ENCODE measurements around the gene CARM1. TPM values are rescaled to one million over a fixed set of nuclear protein-coding genes. Genes with fewer than 3 reads are reported as not detected.

The CARM1 gene
- polyA plus RNA-seq, 1 donor from 2014 or later, result 22.3 TPM

GRCh38 chr19:10895363-10895762 lies 24.0 kb downstream of the CARM1 start:
- Histone ChIP-seq H3K36me3 (ENCODE audit: insufficient read depth, low read length) (no peaks in the 10 kb centered on the region), H3K9me3 (ENCODE audit: low read length) (no peaks in the 10 kb centered on the region), H4K20me1 (ENCODE audit: insufficient read depth) (no peaks in the 10 kb centered on the region), H3K9ac (ENCODE audit: low read length) (no peak overlapping the region), H3K4me3 (ENCODE audit: low read length) (no peak overlapping the region), H3K4me2 (ENCODE audit: low read length) (no peak overlapping the region), H3K9me2 (ENCODE audit: insufficient read depth, low read length) (no peaks in the 10 kb centered on the region), H3K27ac (ENCODE audit: low read length) (no peak overlapping the region), H3F3A (ENCODE audit: insufficient read depth, low read length, poor library complexity, severe bottlenecking) (no peaks in the 10 kb centered on the region), H2AFZ (ENCODE audit: low read depth, low read length) (no peak overlapping the region), H3K79me2 (replicated peaks; ENCODE audit: insufficient read depth, low read length) (peaks cover 21% of the 10 kb centered on the region), H3K27me3 (ENCODE audit: insufficient read depth, low read depth, low read length) (no peaks in the 10 kb centered on the region)
- TF ChIP-seq EZH2 (IDR thresholded peaks at IDR 0.05; ENCODE audit: borderline replicate concordance, insufficient read depth, low read length, poor library complexity, severe bottlenecking) (no peak), SMC3 (conservative IDR thresholded peaks at IDR 0.05; ENCODE audit: poor library complexity) (no peak), MXI1 (conservative IDR thresholded peaks at IDR 0.05; ENCODE audit: poor library complexity, severe bottlenecking) (no peak), RAD21 (conservative IDR thresholded peaks at IDR 0.05) (no peak), REST (IDR thresholded peaks at IDR 0.05; ENCODE audit: borderline replicate concordance) (no peak), EP300 (conservative IDR thresholded peaks at IDR 0.05; ENCODE audit: poor library complexity, severe bottlenecking) (no peak), CTCF (IDR thresholded peaks at IDR 0.05; ENCODE audit: poor library complexity, severe bottlenecking) (no peak), TAF1 (IDR thresholded peaks at IDR 0.05; ENCODE audit: low read depth) (no peak), POLR2AphosphoS5 (IDR thresholded peaks at IDR 0.05) (no peak)

DNA sequence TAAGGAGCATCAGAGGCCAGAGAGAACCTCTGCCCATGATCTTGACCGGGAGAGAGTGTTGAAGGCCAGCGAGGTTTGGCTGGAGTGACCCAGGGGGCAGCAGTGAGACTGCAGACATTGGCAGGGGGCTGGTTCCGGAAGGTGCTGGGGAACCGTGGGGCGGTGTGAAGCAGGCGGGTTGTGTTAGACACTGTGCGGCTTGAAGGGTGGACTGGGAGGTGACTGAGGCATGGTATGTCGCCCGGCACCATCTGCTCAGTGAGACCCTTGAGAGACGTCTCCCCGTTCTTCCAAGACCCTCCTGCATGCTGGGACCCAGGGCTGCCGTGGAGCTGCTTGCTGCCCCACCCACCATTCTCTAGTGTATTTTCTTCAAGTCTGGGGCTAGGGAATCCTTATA lies 24.6 kb downstream of the CARM1 start:
- no peaks in the 10 kb centered on the region for H4K20me1 ChIP-seq (ENCODE audit: insufficient read depth)
- no peaks in the 10 kb centered on the region for H3F3A ChIP-seq (ENCODE audit: insufficient read depth, low read length, poor library complexity, severe bottlenecking)
- peaks cover 21% of the 10 kb centered on the region for H3K79me2 ChIP-seq (replicated peaks; ENCODE audit: insufficient read depth, low read length)

More for the DNA sequence above, 24.6 kb downstream of the CARM1 start:
- H3K27ac ChIP-seq (ENCODE audit: low read length), result no peak overlapping the region
- no peaks in the 10 kb centered on the region for H3K9me3 ChIP-seq (ENCODE audit: low read length)
- no peak overlapping the region for H3K4me2 ChIP-seq (ENCODE audit: low read length)
- H3K9me2 ChIP-seq (ENCODE audit: insufficient read depth, low read length), result no peaks in the 10 kb centered on the region
- TF ChIP-seq POLR2AphosphoS5 (IDR thresholded peaks at IDR 0.05) (no peak), MXI1 (conservative IDR thresholded peaks at IDR 0.05; ENCODE audit: poor library complexity, severe bottlenecking) (no peak), EP300 (conservative IDR thresholded peaks at IDR 0.05; ENCODE audit: poor library complexity, severe bottlenecking) (no peak), CTCF (IDR thresholded peaks at IDR 0.05; ENCODE audit: poor library complexity, severe bottlenecking) (no peak), RAD21 (conservative IDR thresholded peaks at IDR 0.05) (no peak), EZH2 (IDR thresholded peaks at IDR 0.05; ENCODE audit: borderline replicate concordance, insufficient read depth, low read length, poor library complexity, severe bottlenecking) (no peak), SMC3 (conservative IDR thresholded peaks at IDR 0.05; ENCODE audit: poor library complexity) (no peak), TAF1 (IDR thresholded peaks at IDR 0.05; ENCODE audit: low read depth) (no peak), REST (IDR thresholded peaks at IDR 0.05; ENCODE audit: borderline replicate concordance) (no peak)
- no peak overlapping the region for H2AFZ ChIP-seq (ENCODE audit: low read depth, low read length)
- H3K4me3 ChIP-seq (ENCODE audit: low read length), result no peak overlapping the region
- no peaks in the 10 kb centered on the region for H3K27me3 ChIP-seq (ENCODE audit: insufficient read depth, low read depth, low read length)
- H3K9ac ChIP-seq (ENCODE audit: low read length), result no peak overlapping the region
- H3K36me3 ChIP-seq (ENCODE audit: insufficient read depth, low read length), result no peaks in the 10 kb centered on the region

All from neural cell (in vitro differentiated cells).